ENCODE measurements around the gene WDR46. TPM values are rescaled to one million over a fixed set of nuclear protein-coding genes. Genes with fewer than 3 reads are reported as not detected.

WDR46 gene
- total and polyA plus RNA-seq, 2 donors (not counting 3 experiments of a cell fraction or from before 2014, with no cell fraction given), result 61.4 to 71.2 TPM

DNA sequence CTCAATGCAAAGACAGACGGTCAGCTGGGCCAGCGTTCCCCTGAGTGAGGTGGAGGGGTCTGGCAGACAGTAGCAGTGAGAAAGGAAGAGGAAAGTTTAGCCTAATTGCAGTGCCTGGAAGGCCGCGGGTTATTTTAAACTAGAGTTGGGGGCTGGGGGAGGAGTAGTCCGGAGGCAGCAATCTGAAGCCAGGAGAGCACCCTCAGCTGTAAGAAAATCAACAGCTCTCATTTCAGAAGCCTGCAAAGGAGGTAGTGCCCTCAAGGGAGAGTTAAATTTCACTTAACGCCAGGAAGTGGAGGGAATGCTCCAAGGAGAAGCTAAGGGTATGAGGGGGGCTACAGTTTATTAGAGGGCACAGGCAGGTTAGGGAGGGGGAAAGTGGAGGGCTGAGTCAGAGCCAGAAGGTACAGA, 53.8 kb downstream of the WDR46 start:
- FAIRE-seq, result no peak
- H4K20me1 ChIP-seq (replicated peaks; ENCODE audit: control insufficient read depth, extremely low read depth, insufficient read depth, low read length), result no peaks in the 10 kb centered on the region
- no peak overlapping the region for H3K4me2 ChIP-seq (ENCODE audit: insufficient read depth, low read length)
- H3K9me1 ChIP-seq (replicated peaks; ENCODE audit: control insufficient read depth, extremely low read depth, insufficient read depth, low read length), result no peaks in the 10 kb centered on the region
- H3K36me3 ChIP-seq (ENCODE audit: control insufficient read depth in 2 of 2, extremely low read depth in 1 of 2, insufficient read depth in 2 of 2, low read length in 2 of 2), result no peaks in the 10 kb centered on the region
- no TSS peak for BruUV-seq (replicated peaks)
- POLR2A ChIA-PET, result no interaction called here
- intact Hi-C loops (cut with micrococcal nuclease) (no loop called here), dilution Hi-C loops (cut with MboI; ENCODE audit: extremely low pct_ligation_motif_present, low sequenced_read_pairs) (no loop called here)
- TF ChIP-seq JUN (IDR thresholded peaks at IDR 0.05; ENCODE audit: borderline replicate concordance, insufficient read depth, insufficient read length, low read depth) (no peak), GATA2 (IDR thresholded peaks at IDR 0.05; ENCODE audit: insufficient read depth, insufficient read length, low read depth, low read length) (no peak), MYC (IDR thresholded peaks at IDR 0.05; ENCODE audit: low read depth, low read length) (no peak)
- TF ChIP-seq, protein P1, sequence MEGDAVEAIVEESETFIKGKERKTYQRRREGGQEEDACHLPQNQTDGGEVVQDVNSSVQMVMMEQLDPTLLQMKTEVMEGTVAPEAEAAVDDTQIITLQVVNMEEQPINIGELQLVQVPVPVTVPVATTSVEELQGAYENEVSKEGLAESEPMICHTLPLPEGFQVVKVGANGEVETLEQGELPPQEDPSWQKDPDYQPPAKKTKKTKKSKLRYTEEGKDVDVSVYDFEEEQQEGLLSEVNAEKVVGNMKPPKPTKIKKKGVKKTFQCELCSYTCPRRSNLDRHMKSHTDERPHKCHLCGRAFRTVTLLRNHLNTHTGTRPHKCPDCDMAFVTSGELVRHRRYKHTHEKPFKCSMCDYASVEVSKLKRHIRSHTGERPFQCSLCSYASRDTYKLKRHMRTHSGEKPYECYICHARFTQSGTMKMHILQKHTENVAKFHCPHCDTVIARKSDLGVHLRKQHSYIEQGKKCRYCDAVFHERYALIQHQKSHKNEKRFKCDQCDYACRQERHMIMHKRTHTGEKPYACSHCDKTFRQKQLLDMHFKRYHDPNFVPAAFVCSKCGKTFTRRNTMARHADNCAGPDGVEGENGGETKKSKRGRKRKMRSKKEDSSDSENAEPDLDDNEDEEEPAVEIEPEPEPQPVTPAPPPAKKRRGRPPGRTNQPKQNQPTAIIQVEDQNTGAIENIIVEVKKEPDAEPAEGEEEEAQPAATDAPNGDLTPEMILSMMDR (IDR thresholded peaks at IDR 0.05; ENCODE audit: extremely low read depth in 1 of 2, insufficient read depth in 1 of 2, low read depth in 1 of 2, low read length in 2 of 2), result no peak
- no peaks in the 10 kb centered on the region for H3K9me3 ChIP-seq (replicated peaks; ENCODE audit: control insufficient read depth, insufficient read depth, low read length)
- peaks cover 18 to 26% of the 10 kb centered on the region in 2 experiments for H3K27me3 ChIP-seq (ENCODE audit: control insufficient read depth in 2 of 2, insufficient read depth in 2 of 2, low read length in 2 of 2)
- DNase-seq (ENCODE audit: low read depth, low spot score), result no peak
- H3K4me1 ChIP-seq (ENCODE audit: control insufficient read depth, extremely low read depth, insufficient read depth, low read length), result no peaks in the 10 kb centered on the region
- H3K4me3 ChIP-seq (replicated peaks in 1 of 3; ENCODE audit: insufficient read depth in 1 of 3, low read depth in 1 of 3, low read length in 3 of 3), result no peak overlapping the region
- H3K79me2 ChIP-seq (ENCODE audit: control insufficient read depth, insufficient read depth, low read length), result no peaks in the 10 kb centered on the region
- no peak overlapping the region for H3K9ac ChIP-seq (replicated peaks; ENCODE audit: extremely low read depth, insufficient read depth, low read length)
- H2AFZ ChIP-seq (ENCODE audit: low read depth, low read length), result no peak overlapping the region
- CTCF ChIA-PET, result interaction anchor here (1.1 to 7.7 kb wide), 5 partner anchors 8 to 251 kb away, joined by 3 to 43 read pairs (median 4); no protein-coding TSS in a partner anchor
- H3K27ac ChIP-seq (ENCODE audit: insufficient read depth, low read depth, low read length), result no peak overlapping the region

Small RNA genes lying within 50 kb of the gene (microRNA-seq; reads per million reads assigned to microRNA genes)
- gene MIR6834 (ENCODE audit: borderline number of aligned reads, borderline replicate concordance) (not detected), gene MIR6873 (ENCODE audit: borderline number of aligned reads, borderline replicate concordance) (not detected)

Other genes starting within 250 kb of the WDR46 start
- gene HLA-DPA1, start 215.6 kb downstream of the WDR46 start, total RNA-seq, result 11.4 TPM in 1 of 2 replicates, not detected in the other
- 18.9 and 23.2 TPM in 2 replicates for gene HLA-DPA1, start 215.6 kb downstream of the WDR46 start, polyA plus RNA-seq
- gene HLA-DPB1, start 213.2 kb downstream of the WDR46 start, total RNA-seq, result 2.3 and 19.1 TPM in 2 replicates
- 26.1 and 38.0 TPM in 2 replicates for gene HLA-DPB1, start 213.2 kb downstream of the WDR46 start, polyA plus RNA-seq
- 1.3 and 1.7 TPM in 2 replicates for gene COL11A2, start 96.8 kb downstream of the WDR46 start, total RNA-seq
- 0.49 and 0.65 TPM in 2 replicates for gene COL11A2, start 96.8 kb downstream of the WDR46 start, polyA plus RNA-seq
- gene RXRB, start 88.6 kb downstream of the WDR46 start, total RNA-seq, result 43.4 and 45.6 TPM in 2 replicates
- gene RXRB, start 88.6 kb downstream of the WDR46 start, polyA plus RNA-seq, result 44.4 and 48.1 TPM in 2 replicates
- gene SLC39A7, start 88.4 kb downstream of the WDR46 start, total RNA-seq, result 129 and 138 TPM in 2 replicates
- 92.2 and 99.8 TPM in 2 replicates for gene SLC39A7, start 88.4 kb downstream of the WDR46 start, polyA plus RNA-seq
- 4.0 and 4.3 TPM in 2 replicates for gene HSD17B8, start 84.6 kb downstream of the WDR46 start, total RNA-seq
- gene HSD17B8, start 84.6 kb downstream of the WDR46 start, polyA plus RNA-seq, result 8.2 and 8.4 TPM in 2 replicates
- 26.8 and 28.0 TPM in 2 replicates for gene RING1, start 80.7 kb downstream of the WDR46 start, total RNA-seq
- gene RING1, start 80.7 kb downstream of the WDR46 start, polyA plus RNA-seq, result 27.9 and 32.9 TPM in 2 replicates
- gene VPS52, start 17.4 kb downstream of the WDR46 start, total RNA-seq, result 43.8 and 49.2 TPM in 2 replicates
- 112 and 132 TPM in 2 replicates for gene VPS52, start 17.4 kb downstream of the WDR46 start, polyA plus RNA-seq
- 2,193 and 2,336 TPM in 2 replicates for gene RPS18, start 17.2 kb downstream of the WDR46 start, total RNA-seq
- 4,861 and 5,541 TPM in 2 replicates for gene RPS18, start 17.2 kb downstream of the WDR46 start, polyA plus RNA-seq
- 4.1 and 4.5 TPM in 2 replicates for gene B3GALT4, start 12.1 kb downstream of the WDR46 start, total RNA-seq
- 5.6 and 7.6 TPM in 2 replicates for gene B3GALT4, start 12.1 kb downstream of the WDR46 start, polyA plus RNA-seq
- gene PFDN6, start 362 bp upstream of the WDR46 start, total RNA-seq, result 52.3 and 63.5 TPM in 2 replicates
- gene PFDN6, start 362 bp upstream of the WDR46 start, polyA plus RNA-seq, result 27.5 and 31.0 TPM in 2 replicates
- 85.8 and 90.3 TPM in 2 replicates for gene RGL2, start 9.7 kb upstream of the WDR46 start, total RNA-seq
- 87.7 and 101 TPM in 2 replicates for gene RGL2, start 9.7 kb upstream of the WDR46 start, polyA plus RNA-seq
- 90.7 and 98.0 TPM in 2 replicates for gene TAPBP, start 24.8 kb upstream of the WDR46 start, total RNA-seq
- gene TAPBP, start 24.8 kb upstream of the WDR46 start, polyA plus RNA-seq, result 69.6 and 79.9 TPM in 2 replicates
- 12.6 and 13.9 TPM in 2 replicates for gene ZBTB22, start 28.5 kb upstream of the WDR46 start, total RNA-seq
- gene ZBTB22, start 28.5 kb upstream of the WDR46 start, polyA plus RNA-seq, result 15.4 and 16.5 TPM in 2 replicates
- 52.0 and 54.4 TPM in 2 replicates for gene DAXX, start 33.7 kb upstream of the WDR46 start, total RNA-seq
- gene DAXX, start 33.7 kb upstream of the WDR46 start, polyA plus RNA-seq, result 19.2 and 20.5 TPM in 2 replicates
- gene KIFC1, start 102.6 kb upstream of the WDR46 start, total RNA-seq, result 63.4 and 65.9 TPM in 2 replicates
- 38.5 and 39.3 TPM in 2 replicates for gene KIFC1, start 102.6 kb upstream of the WDR46 start, polyA plus RNA-seq
- 28.8 and 32.5 TPM in 2 replicates for gene PHF1, start 121.8 kb upstream of the WDR46 start, total RNA-seq
- 53.1 and 62.6 TPM in 2 replicates for gene PHF1, start 121.8 kb upstream of the WDR46 start, polyA plus RNA-seq
- gene CUTA, start 128.9 kb upstream of the WDR46 start, total RNA-seq, result 133 TPM in 2 replicates
- 202 and 241 TPM in 2 replicates for gene CUTA, start 128.9 kb upstream of the WDR46 start, polyA plus RNA-seq
- 14.3 and 15.1 TPM in 2 replicates for gene SYNGAP1, start 130.8 kb upstream of the WDR46 start, total RNA-seq
- 7.3 and 7.9 TPM in 2 replicates for gene SYNGAP1, start 130.8 kb upstream of the WDR46 start, polyA plus RNA-seq
- 8.0 and 8.7 TPM in 2 replicates for gene ZBTB9, start 165.3 kb upstream of the WDR46 start, total RNA-seq
- gene ZBTB9, start 165.3 kb upstream of the WDR46 start, polyA plus RNA-seq, result 4.7 and 4.9 TPM in 2 replicates